Thymus (tissue), 11 donors: Measurements from ENCODE around the gene COPB1. TPM values are rescaled to one million over a fixed set of nuclear protein-coding genes. Genes with fewer than 3 reads are reported as not detected.
"Not testable (repeated sequence)": the region's sequence is repeated elsewhere in the genome, so short reads cannot be mapped to it uniquely, and the experiment has no call there.

ENCODE experiments used
- DNase-seq, 9 donors: peaks; one replicate each; pipeline ENCODE4 v3.0.0-alpha.2; 2013; ENCODE audit warnings: low spot score in 9 of 9, low read depth in 6 of 9, missing footprints in 1 of 9
- H3K27ac ChIP-seq, 2 donors: one replicate each; pipeline ENCODE4 v1.5.1; 2013; ENCODE audit warnings: control low read depth in 1 of 2, low read depth in 1 of 2, low read length in 1 of 2, mild to moderate bottlenecking in 1 of 2, moderate library complexity in 1 of 2
- H3K27me3 ChIP-seq, 2 donors: one replicate each; pipeline ENCODE4 v1.5.1; 2013; ENCODE audit warnings: low read length in 1 of 2; ENCODE audit not compliant: control insufficient read depth in 2 of 2, insufficient read depth in 1 of 2
- H3K36me3 ChIP-seq, 2 donors: one replicate each; pipeline ENCODE4 v1.5.1; 2013; ENCODE audit warnings: low read length in 1 of 2, mild to moderate bottlenecking in 1 of 2, moderate library complexity in 1 of 2; ENCODE audit not compliant: control insufficient read depth in 2 of 2, insufficient read depth in 2 of 2
- H3K4me1 ChIP-seq, 2 donors: one replicate each; pipeline ENCODE4 v1.5.1; 2013; ENCODE audit warnings: low read length in 2 of 2; ENCODE audit not compliant: control insufficient read depth in 2 of 2, insufficient read depth in 2 of 2
- H3K4me3 ChIP-seq, 2 donors: one replicate each; pipeline ENCODE4 v1.5.1; 2013; ENCODE audit warnings: low read length in 2 of 2, control low read depth in 1 of 2, mild to moderate bottlenecking in 1 of 2
- H3K9me3 ChIP-seq, 2 donors: one replicate each; pipeline ENCODE4 v1.5.1; 2013; ENCODE audit warnings: low read length in 1 of 2, mild to moderate bottlenecking in 1 of 2; ENCODE audit not compliant: control insufficient read depth in 2 of 2, insufficient read depth in 1 of 2
- WGBS: extraction: QIAGEN DNeasy Blood & Tissue Kit; methylation state at CpG from one replicate; pipeline ENCODE4 v1.1.7; 2013; 5-methylcytosine and 5-hydroxymethylcytosine counted together
- polyA plus RNA-seq: library from polyadenylated mRNA; stranded (reverse); fragments of 200-250 nt; gene quantifications from one replicate; pipeline ENCODE4 v1.2.3, GENCODE V29; 2013
- total RNA-seq: library from RNA; stranded (reverse); fragments of 120-200 nt; gene quantifications from one replicate; pipeline ENCODE4 v1.2.4, GENCODE V29; 2013
- donor health status: healthy.

COPB1 gene
- total and polyA plus RNA-seq, 2 donors = 79.7 to 143 TPM

- no peaks in the 10 kb centered on the region for H3K27me3 ChIP-seq
- 88% methylated on average over 4 of the region's 4 CpGs for WGBS
- no peak overlapping the region for H3K27ac ChIP-seq
- H3K9me3 ChIP-seq = no peaks in the 10 kb centered on the region
- peak in 1 of 9 donors; percentile 27 for DNase-seq
- H3K4me1 ChIP-seq = peaks cover 0 to 5% of the 10 kb centered on the region in 2 donors
- no peak overlapping the region for H3K4me3 ChIP-seq
- no peaks in the 10 kb centered on the region for H3K36me3 ChIP-seq
Observed at GRCh38 chr11:14539982-14540421, 40.4 kb upstream of the COPB1 start.

GRCh38 chr11:14538926-14539554 lies 39.4 kb upstream of the COPB1 start:
- 94% methylated on average over 3 of the region's 3 CpGs for WGBS
- no peak overlapping the region for H3K4me3 ChIP-seq
- H3K9me3 ChIP-seq = no peaks in the 10 kb centered on the region
- H3K36me3 ChIP-seq = no peaks in the 10 kb centered on the region
- peaks cover 0 to 5% of the 10 kb centered on the region in 2 donors for H3K4me1 ChIP-seq
- no peak for DNase-seq
- H3K27ac ChIP-seq = no peak overlapping the region
- H3K27me3 ChIP-seq = no peaks in the 10 kb centered on the region

- H3K9me3 ChIP-seq = no peaks in the 10 kb centered on the region
- no peak for DNase-seq
- no peak overlapping the region for H3K27ac ChIP-seq
- H3K36me3 ChIP-seq = no peaks in the 10 kb centered on the region
- WGBS = 94% methylated on average over 6 of the region's 6 CpGs
- H3K4me3 ChIP-seq = no peak overlapping the region
- H3K27me3 ChIP-seq = no peaks in the 10 kb centered on the region
- H3K4me1 ChIP-seq = peaks cover 0 to 5% of the 10 kb centered on the region in 2 donors
Observed at GRCh38 chr11:14538271-14538925, 38.8 kb upstream of the COPB1 start.

- no peaks in the 10 kb centered on the region for H3K27me3 ChIP-seq
- 2% methylated on average over 5 of the region's 5 CpGs for WGBS
- no peak overlapping the region for H3K27ac ChIP-seq
- no peaks in the 10 kb centered on the region for H3K36me3 ChIP-seq
- H3K4me1 ChIP-seq = peaks cover 0 to 5% of the 10 kb centered on the region in 2 donors
- H3K4me3 ChIP-seq = no peak overlapping the region
- DNase-seq = peak in 6 of 9 donors; percentile 41 to 81 (median 58)
- H3K9me3 ChIP-seq = no peaks in the 10 kb centered on the region
Observed at GRCh38 chr11:14537134-14537599, 37.6 kb upstream of the COPB1 start.

- DNase-seq, H3K9me3 ChIP-seq, H3K27me3 ChIP-seq, H3K36me3 ChIP-seq, H3K27ac ChIP-seq, H3K4me3 ChIP-seq, H3K4me1 ChIP-seq: not testable (repeated sequence)
- WGBS = 98% methylated on average over 4 of the region's 4 CpGs
Observed at GRCh38 chr11:14535166-14535565, 35.6 kb upstream of the COPB1 start.

- Histone ChIP-seq H3K4me3 (no peak overlapping the region), H3K27ac (no peak overlapping the region), H3K9me3 (no peaks in the 10 kb centered on the region), H3K4me1 (no peaks in the 10 kb centered on the region), H3K27me3 (no peaks in the 10 kb centered on the region), H3K36me3 (no peaks in the 10 kb centered on the region)
- WGBS = 98% methylated on average over 2 of the region's 2 CpGs
- DNase-seq = no peak
Observed at GRCh38 chr11:14529951-14530350, 30.3 kb upstream of the COPB1 start.

- Histone ChIP-seq H3K27ac (no peak overlapping the region), H3K4me1 (no peaks in the 10 kb centered on the region), H3K27me3 (no peaks in the 10 kb centered on the region), H3K4me3 (no peak overlapping the region), H3K9me3 (no peaks in the 10 kb centered on the region), H3K36me3 (no peaks in the 10 kb centered on the region)
- WGBS = 50% methylated on average over 3 of the region's 3 CpGs
- no peak for DNase-seq
Observed at GRCh38 chr11:14529321-14529720, 29.7 kb upstream of the COPB1 start.

- WGBS = 100% methylated on average over 1 of the region's 1 CpG
- H3K4me1 ChIP-seq = peaks cover 6 to 9% of the 10 kb centered on the region in 2 donors
- no peaks in the 10 kb centered on the region for H3K27me3 ChIP-seq
- no peak for DNase-seq
- peaks cover 0 to 2% of the 10 kb centered on the region in 2 donors for H3K36me3 ChIP-seq
- H3K4me3 ChIP-seq = no peak overlapping the region
- H3K27ac ChIP-seq = no peak overlapping the region
- H3K9me3 ChIP-seq = no peaks in the 10 kb centered on the region
Observed at GRCh38 chr11:14522801-14523200, 23.2 kb upstream of the COPB1 start.

- H3K9me3 ChIP-seq = no peaks in the 10 kb centered on the region
- DNase-seq = no peak
- H3K27ac ChIP-seq = no peak overlapping the region
- H3K27me3 ChIP-seq = no peaks in the 10 kb centered on the region
- whole genome bisulfite sequencing = 100% methylated on average over 1 of the region's 1 CpG
- H3K4me1 ChIP-seq = peaks cover 6 to 9% of the 10 kb centered on the region in 2 donors
- H3K36me3 ChIP-seq = peaks cover 0 to 7% of the 10 kb centered on the region in 2 donors
- no peak overlapping the region for H3K4me3 ChIP-seq
Observed at GRCh38 chr11:14522245-14522644, 22.6 kb upstream of the COPB1 start.
